Activated naive CD4-positive, alpha-beta T cell treated with anti-CD3 and anti-CD28 coated beads, Interleukin-2, amount 50 U/mL, for 72 hours (primary cell): ENCODE measurements around the gene TAT. TPM values are rescaled to one million over a fixed set of nuclear protein-coding genes. Genes with fewer than 3 reads are reported as not detected.

ENCODE experiments used
- ATAC-seq, 2 donors: fragments of 150-1000 bp; cut with Tn5 transposase; 2 replicates each; pipeline ENCODE4 v1.10.0; 2021; ENCODE audit warnings: mild to moderate bottlenecking in 2 of 2, moderate library complexity in 2 of 2
- DNase-seq, 2 donors: peaks; one replicate each; pipeline ENCODE4 v3.0.0; 2021 to 2022; ENCODE audit warnings: low spot score in 2 of 2
- H3K27ac Mint-ChIP-seq, 2 donors: one replicate each; pipeline ENCODE4 v1.8.0; 2022; ENCODE audit warnings: mild to moderate bottlenecking in 2 of 2, mixed read lengths in 2 of 2
- H3K36me3 Mint-ChIP-seq, 2 donors: one replicate each; pipeline ENCODE4 v1.8.0; 2022; ENCODE audit warnings: mixed read lengths in 2 of 2
- H3K9me3 Mint-ChIP-seq, 2 donors: one replicate each; pipeline ENCODE4 v1.8.0; 2022; ENCODE audit warnings: mixed read lengths in 2 of 2
- total RNA-seq, 2 donors: library from RNA; stranded (reverse); gene quantifications; one replicate each; pipeline ENCODE4 v1.2.3, GENCODE V29; 2022

The TAT gene
- total RNA-seq, 2 donors from 2014 or later: not detected

DNA sequence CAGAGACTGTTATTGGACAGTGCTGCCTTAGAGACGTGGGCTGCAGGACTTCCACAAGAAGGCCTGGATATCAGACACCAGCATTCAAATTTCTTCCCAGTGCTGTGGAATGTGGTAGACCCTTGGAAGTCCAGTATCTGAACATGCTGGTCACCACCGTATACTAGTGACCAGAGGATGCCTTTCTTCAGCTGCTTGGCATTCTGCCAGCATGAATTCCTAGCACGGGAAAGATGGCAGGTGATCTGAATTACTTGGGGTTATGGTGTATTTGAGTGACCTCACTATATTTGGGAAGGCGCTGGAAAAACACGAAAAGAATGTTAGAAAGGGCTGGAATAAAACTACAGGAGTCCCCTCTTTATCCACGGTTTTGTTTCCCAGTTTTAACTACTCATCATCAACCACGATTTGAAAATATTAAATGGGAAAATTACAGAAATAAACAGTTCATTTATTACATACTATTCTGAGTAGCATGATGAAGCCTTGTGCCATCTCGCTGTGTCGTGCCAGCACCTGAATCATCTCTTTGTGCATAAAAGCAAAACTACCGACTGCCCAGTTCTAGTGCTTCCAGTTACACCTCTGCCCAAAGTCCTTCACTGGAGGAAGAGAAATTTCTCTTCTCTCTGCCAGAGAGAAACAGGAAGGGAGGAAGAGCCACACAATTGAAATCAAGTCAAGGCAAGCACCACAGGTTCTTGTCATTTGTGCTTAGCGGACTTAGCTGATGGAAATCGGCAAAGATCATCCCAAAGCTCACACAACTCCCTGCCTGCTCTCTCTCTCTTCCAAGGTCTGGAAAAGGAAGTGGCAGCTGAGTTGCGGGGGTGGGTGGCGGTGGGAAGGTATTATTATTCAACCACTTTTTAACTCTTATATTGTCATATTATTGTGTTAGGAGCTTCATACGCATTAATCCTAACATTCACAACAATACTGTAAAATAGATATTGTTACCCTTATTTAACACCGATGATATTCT lies 52.0 kb downstream of the TAT start:
- Mint-ChIP-seq H3K36me3 (no peaks in the 10 kb centered on the region), H3K9me3 (no peaks in the 10 kb centered on the region), H3K27ac (no peak overlapping the region)
- DNase-seq (no peak), ATAC-seq (no peak)

DNA sequence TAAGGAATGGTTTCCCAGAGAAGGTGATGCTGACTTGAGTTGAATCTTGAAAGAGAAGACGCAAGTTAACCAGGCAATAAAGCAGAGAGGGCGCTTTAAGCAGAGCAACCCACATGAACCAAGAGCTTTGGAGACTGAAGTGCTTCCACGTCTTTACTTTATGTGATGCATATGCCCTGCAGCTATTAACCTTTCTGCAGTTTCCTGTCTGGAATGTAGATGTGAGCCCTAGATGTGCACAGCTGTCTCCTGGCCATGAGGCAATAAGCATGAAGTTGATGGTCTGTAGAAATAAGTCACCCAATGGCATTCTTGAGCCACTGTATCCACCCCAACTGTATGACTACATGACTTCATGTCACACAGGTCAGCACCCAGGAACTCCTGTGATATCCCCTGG lies 56.3 kb downstream of the TAT start:
- DNase-seq (no peak), ATAC-seq (no peak)
- Mint-ChIP-seq H3K27ac (no peak overlapping the region), H3K9me3 (no peaks in the 10 kb centered on the region), H3K36me3 (no peaks in the 10 kb centered on the region)

Other genes with a start within 250 kb of the TAT start
- gene CALB2, start 218.4 kb downstream of the TAT start, total RNA-seq: not detected
- gene TLE7, start 135.0 kb downstream of the TAT start, total RNA-seq: not detected
- 1 to 10 TPM; 4.5 to 9.5 TPM for gene ZNF23, start 114.8 kb downstream of the TAT start, total RNA-seq
- gene ZNF19, start 87.8 kb downstream of the TAT start, total RNA-seq: 1 to 10 TPM; 1.1 to 2.4 TPM
- not detected for gene CHST4, start 50.7 kb downstream of the TAT start, total RNA-seq
- gene MARVELD3, start 49.1 kb upstream of the TAT start, total RNA-seq: not detected
- 1 to 10 TPM; 6.4 to 9.4 TPM for gene PHLPP2, start 147.6 kb upstream of the TAT start, total RNA-seq
- gene AP1G1, start 231.7 kb upstream of the TAT start, total RNA-seq: 10 to 100 TPM; 73.1 to 79.0 TPM